HG03039 (cell line): Measurements from ENCODE around the gene ZNF628.

ENCODE experiments used
- ATAC-seq: cut with Tn5 transposase; IDR thresholded peaks from one replicate; pipeline ENCODE4 v1.9.1; 2021; ENCODE audit warnings: mild to moderate bottlenecking, moderate library complexity; ENCODE audit not compliant: unreplicated experiment

The ZNF628 gene

GRCh38 chr19:55449469-55449868 is 26.9 kb upstream of the ZNF628 start:
- no peak for ATAC-seq

- no peak for ATAC-seq
These were observed 25.1 kb upstream of the ZNF628 start for GRCh38 chr19:55451163-55451964.

GRCh38 chr19:55451965-55452748 is 24.3 kb upstream of the ZNF628 start:
- ATAC-seq: no peak

- no peak for ATAC-seq
These were observed 23.6 kb upstream of the ZNF628 start for GRCh38 chr19:55452749-55453346.

- no peak for ATAC-seq
These were observed 22.7 kb upstream of the ZNF628 start for GRCh38 chr19:55453511-55454260.

GRCh38 chr19:55454787-55455243 is 21.6 kb upstream of the ZNF628 start:
- no peak for ATAC-seq

GRCh38 chr19:55455576-55456235 is 20.7 kb upstream of the ZNF628 start:
- no peak for ATAC-seq

GRCh38 chr19:55456347-55456746 is 20.1 kb upstream of the ZNF628 start:
- no peak for ATAC-seq

- ATAC-seq: no peak
These were observed 18.5 kb upstream of the ZNF628 start for GRCh38 chr19:55457683-55458457.

- ATAC-seq: no peak
These were observed 16.9 kb upstream of the ZNF628 start for GRCh38 chr19:55459551-55459949.

- no peak for ATAC-seq
These were observed 16.3 kb upstream of the ZNF628 start for GRCh38 chr19:55459950-55460657.

GRCh38 chr19:55460670-55461258 is 15.7 kb upstream of the ZNF628 start:
- ATAC-seq: no peak

- peak; percentile 89 for ATAC-seq
These were observed 15.0 kb upstream of the ZNF628 start, which contains the start of gene ISOC2 for GRCh38 chr19:55461259-55461973. TSS of gene ISOC2 (minus strand) at chr19:55461642. CDS start at chr19:55456486, 5,156 bp downstream.

- ATAC-seq: no peak
These were observed 14.3 kb upstream of the ZNF628 start for GRCh38 chr19:55461974-55462626.

- ATAC-seq: no peak
These were observed 13.7 kb upstream of the ZNF628 start for GRCh38 chr19:55462722-55463121.

GRCh38 chr19:55463583-55464031 is 12.8 kb upstream of the ZNF628 start:
- no peak for ATAC-seq

GRCh38 chr19:55464039-55464661 is 12.3 kb upstream of the ZNF628 start:
- ATAC-seq: no peak
